GM19467 (cell line): ENCODE results near the gene CACNB4.
"Not testable (repeated sequence)": the region's sequence is repeated elsewhere in the genome, so short reads cannot be mapped to it uniquely, and the experiment has no call there.

Source experiments
- ATAC-seq: cut with Tn5 transposase; IDR thresholded peaks from one replicate; pipeline ENCODE4 v1.9.1; 2021; ENCODE audit warnings: mild to moderate bottlenecking, moderate library complexity; ENCODE audit not compliant: unreplicated experiment

CACNB4 gene

DNA sequence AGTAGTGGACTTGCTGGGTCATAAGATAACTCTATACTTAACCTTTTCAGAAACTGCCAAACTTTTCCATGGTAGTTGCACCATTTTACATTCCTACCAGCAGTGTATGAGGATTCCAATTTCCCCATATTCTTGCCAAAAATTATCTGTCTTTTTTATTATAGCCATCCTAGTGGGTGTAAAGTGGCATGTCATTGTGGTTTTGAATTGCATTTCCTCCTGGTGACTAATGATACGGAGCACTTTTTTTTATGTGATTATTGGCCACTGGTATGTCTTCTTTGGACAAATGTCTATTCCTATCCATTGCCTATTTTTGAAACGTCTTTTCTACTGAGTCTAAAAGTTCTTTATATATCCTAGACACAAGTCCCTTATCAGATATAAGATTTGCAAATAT lies 44.3 kb downstream of the CACNB4 start:
- no peak for ATAC-seq

DNA sequence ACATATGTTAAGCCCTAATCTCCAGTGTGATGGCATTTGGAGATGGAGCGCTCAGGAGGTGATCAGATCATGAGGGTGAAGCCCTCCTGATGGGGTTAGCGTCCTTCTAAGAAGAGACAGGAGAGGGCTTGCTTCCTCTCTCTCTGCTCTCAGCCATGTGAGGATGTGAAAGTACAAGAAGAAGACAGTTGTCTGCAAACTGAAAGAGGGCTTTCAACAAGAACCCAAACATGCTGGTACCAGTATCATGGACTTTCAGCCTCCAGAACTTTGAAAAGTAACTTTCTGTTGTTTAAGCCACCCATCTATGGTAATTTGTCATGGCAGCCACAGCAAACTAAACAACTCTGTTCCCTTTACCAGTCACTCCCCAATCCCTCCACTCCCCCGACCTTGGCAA lies 47.4 kb downstream of the CACNB4 start:
- no peak for ATAC-seq

DNA sequence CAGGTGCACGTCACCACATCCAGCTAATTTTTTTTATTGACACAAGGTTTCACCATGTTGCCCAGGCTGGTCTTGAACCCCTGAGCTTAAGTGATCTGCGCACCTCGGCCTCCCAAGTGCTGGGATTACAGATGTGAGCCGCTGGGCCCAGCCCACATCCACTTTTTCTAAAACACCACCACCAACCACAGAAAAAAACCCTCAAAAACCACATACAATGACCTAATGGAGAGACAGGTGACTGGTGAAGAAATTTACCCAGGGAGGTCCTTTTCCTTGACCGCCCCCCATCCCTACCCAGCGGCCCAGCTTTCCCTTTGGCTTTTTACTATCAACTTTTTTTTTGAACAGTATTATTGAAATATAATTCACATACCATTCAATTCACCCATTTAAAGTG lies 47.9 kb downstream of the CACNB4 start:
- ATAC-seq, result no peak

GRCh38 chr2:152050341-152050740 lies 48.5 kb downstream of the CACNB4 start:
- no peak for ATAC-seq

GRCh38 chr2:152049541-152049940 lies 49.3 kb downstream of the CACNB4 start:
- no peak for ATAC-seq

DNA sequence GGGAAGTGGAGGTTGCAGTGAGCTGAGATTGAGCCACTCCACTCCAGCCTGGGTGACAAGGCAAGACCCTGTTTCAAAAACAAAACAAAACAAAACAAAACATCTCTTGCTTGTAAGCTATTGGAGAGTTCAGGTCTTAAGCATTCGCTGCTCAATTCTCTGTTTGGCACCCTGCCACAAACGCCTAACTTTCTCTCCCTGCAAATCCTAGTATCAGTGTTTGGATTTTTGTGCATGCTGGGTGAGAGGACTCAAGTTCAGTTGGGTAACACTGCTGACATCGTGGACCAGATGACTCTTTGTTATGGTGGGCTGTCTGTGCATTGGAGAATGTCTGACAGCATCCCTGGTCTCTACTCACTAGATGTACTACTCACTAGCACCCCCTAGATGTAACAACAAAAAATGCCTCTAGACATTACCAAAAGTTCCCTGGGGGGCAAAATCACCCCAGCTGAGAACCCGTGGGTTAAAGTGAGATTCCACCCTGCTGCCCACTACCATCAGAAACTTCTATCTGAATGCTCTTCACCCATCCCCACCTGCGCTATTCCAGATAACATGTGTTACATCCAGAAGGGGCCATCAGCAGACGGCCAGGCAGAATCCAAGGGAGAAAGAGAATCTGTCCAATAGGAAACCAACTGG lies 50.9 kb downstream of the CACNB4 start:
- no peak for ATAC-seq

DNA sequence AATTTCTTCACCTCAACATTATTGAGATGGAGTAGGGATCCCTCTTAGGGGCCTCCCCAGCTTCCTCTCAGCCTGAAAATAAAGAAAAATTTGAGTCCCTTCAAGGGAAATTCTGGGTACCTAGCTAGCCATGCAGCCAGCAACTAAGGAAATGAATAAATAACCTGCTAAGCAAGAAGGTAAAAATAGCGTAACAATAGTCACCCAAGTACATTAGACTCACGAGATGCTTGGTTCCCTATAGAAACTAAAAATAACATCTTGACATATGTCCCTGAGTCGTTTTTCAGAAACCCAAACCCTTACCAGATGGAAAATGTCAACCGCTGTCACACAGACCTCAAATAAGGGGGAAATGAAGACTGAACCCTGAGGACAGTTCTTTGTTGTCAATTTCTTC lies 51.9 kb downstream of the CACNB4 start:
- ATAC-seq, result peak; percentile 69

DNA sequence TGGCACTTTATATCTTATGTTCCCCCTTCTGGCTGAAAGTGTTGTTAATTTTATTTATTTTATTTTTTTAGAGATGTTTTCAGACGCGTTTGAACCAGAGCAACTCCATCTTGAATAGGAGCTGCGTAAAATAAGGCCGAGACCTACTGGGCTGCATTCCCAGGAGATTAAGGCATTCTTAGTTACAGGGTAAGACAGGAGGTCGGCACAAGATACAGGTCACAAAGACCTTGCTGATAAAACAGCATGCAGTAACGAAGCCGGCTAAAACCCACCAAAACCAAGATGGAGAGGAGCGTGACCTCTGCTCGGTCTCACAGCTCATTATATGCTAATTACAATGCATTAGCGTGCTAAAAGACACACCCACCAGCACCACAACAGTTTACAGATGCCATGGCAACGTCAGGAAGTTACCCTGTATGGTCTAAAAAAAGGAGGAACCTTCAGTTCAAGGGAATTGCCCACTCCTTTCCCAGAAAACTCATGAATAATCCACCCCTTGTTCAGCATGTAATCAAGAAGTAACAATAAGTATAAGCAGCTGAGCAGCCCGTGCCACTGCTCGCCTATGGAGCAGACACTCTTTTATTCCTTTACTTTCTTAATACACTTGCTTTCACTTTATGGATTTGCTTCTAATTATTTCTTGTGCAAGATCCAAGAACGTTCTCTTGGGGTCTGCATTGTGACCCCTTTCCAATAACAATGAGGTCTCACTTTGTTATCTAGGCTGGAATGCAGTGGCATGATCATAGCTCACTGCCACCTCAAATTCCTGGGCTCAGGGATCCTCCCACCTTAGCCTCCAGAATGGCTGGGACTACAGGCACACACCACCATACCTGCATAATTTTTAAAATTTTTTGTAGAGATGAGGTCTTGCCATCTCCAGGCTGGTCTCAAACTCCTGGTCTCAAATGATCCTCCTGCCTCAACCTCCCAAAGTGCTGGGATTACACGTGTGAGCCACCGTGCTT lies 55.9 kb downstream of the CACNB4 start:
- no peak for ATAC-seq

GRCh38 chr2:152038441-152038958 lies 60.3 kb downstream of the CACNB4 start:
- no peak for ATAC-seq

DNA sequence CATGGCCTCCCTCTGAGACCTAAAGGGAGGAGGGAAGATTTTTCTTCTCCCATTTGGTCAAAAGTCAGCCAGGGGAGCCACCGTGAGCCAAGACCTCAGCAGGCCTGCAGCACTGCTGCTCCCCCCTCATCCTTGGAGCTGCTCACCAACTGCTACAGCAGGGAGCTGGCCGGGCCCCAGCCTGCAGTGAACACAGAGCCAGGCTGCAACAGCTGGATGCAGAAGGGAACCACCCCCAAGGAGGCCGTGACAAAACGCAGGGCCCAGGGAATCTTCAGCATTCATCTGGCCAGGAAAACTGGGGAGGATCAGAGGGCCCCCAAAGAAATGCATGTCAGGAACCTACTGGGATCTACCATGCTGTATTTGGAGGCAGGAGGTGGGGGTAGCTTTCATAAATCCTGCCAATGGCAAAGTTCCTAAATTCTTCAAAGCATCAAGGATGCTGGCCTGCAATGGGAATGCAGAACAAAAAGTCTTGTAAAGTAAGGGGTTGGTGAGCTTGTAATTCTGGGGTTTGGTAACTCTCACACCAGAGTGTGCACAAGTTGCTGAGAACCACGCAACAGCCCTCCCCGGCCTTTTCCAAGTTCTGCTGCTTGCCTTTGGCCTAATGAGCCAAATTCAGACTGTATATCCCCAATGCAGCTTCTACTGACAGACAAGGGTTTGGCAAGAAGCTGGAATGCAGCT lies 61.0 kb downstream of the CACNB4 start:
- no peak for ATAC-seq

- ATAC-seq, result no peak
Measured at GRCh38 chr2:152036611-152037469, 62.0 kb downstream of the CACNB4 start.

DNA sequence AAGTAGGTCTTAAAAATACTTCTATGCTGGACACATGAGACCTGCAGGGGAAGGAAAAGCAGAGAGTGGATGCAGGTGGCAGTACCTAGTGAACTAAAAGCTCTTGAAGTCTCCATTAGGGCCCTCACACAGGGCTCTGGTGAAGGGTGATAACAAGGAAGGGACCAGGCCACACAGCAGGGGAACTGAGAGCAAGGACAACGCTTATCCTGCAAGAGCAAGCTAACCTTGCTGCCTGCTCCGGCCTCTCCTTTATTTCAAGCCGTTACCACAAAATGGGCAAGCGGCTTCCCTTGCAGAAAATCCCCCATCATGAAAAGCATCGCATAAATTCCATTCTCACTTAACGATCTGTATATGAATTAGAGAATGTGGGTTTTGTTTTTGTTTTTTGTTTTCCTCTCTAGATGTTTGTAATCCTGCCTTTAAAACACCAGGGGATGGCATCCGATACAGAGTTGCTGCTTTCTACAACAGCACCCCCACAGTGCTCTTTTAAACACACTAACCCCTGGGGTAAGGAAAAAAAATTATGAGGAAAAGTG lies 64.5 kb downstream of the CACNB4 start:
- ATAC-seq, result no peak

GRCh38 chr2:152033011-152033925 lies 65.6 kb downstream of the CACNB4 start:
- no peak for ATAC-seq

DNA sequence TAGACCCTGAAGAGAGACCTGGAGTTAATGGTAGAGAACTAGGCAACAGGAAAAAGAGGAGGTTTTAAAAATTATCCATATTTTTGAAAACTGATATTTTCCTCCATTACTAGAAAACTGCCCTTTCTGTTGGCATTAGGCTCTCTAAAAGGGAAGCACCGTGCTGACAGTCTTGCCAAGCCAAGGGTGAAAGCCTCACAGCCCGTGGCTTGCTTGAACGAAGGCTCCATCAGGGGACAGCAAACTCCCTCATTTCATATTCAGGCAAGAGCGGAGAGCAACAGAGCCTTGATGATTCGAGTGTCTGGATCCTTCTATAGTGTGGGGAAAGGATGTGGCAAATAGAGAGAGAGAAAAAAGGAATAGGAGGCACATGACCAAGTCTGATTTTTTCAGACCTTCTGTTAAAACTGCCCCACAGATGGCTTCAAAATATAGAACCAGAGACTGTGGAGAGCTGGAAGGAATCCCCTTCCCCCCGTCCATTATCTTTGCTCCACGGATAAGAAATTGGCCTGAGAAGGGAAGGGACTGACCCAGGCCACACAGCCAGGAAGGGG lies 67.0 kb downstream of the CACNB4 start:
- no peak for ATAC-seq

DNA sequence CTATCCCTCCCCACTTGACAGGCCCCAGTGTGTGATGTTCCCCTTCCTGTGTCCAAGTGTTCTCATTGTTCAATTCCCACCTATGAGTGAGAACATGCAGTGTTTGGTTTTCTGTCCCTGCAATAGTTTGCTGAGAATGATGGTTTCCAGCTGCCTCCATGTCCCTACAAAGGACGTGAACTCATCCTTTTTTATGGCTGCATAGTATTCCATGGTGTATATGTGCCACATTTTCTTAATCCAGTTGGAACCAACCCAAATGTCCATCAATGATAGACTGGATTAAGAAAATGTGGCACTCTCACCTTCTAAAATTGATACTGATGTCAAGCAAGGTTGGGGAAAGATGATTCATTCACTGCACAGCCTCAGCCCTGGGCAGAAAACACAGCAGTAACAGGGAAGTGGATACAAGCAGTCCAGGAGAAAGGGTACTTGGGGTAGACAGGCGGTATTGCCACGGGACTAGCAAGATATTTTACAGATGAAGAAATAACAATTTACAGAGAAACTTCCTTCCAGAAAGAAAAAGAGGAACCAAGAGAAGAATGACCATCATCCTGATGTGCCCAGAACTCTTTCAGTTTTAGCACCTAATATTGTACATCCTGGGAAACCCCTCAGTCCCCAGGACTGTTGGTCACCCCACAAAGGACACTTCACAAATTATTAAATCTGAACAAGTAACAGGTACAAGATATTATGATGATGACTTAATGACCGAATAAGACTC lies 68.1 kb downstream of the CACNB4 start:
- ATAC-seq, result not testable (repeated sequence)

GRCh38 chr2:152028182-152028862 lies 70.5 kb downstream of the CACNB4 start:
- no peak for ATAC-seq

DNA sequence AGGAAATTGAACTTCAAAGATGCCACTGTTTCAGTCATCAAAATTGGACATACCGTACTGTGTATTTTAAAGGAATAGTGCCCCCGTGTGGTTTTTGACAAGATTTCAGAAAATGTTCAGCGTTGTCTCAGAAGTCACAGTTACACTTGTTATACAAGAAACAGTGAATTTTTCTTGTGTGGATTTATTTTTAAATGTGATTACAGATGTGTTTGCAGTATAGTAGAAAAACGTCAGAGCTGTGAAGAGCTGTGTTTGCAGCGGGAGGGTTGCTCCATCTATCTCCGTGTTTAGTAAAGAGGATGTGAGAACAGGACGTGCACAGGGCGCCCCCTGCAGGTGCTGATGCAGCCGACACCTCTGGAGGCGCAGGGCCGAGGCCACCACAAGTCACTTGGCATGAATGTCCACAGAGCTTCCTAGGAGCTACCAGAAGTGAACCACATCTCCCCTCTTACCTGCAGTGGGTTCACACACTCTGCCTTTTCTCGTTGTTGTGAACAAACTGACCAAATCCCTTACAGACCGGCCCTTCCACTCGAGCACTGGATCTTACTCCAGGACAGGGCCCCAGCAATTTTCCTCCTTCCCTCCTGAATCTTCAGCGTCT lies 73.1 kb downstream of the CACNB4 start:
- ATAC-seq, result peak; percentile 96
